ENCODE measurements around the gene DDX39A.
"Not testable (repeated sequence)": the region's sequence is repeated elsewhere in the genome, so short reads cannot be mapped to it uniquely, and the experiment has no call there.

DDX39A gene

DNA sequence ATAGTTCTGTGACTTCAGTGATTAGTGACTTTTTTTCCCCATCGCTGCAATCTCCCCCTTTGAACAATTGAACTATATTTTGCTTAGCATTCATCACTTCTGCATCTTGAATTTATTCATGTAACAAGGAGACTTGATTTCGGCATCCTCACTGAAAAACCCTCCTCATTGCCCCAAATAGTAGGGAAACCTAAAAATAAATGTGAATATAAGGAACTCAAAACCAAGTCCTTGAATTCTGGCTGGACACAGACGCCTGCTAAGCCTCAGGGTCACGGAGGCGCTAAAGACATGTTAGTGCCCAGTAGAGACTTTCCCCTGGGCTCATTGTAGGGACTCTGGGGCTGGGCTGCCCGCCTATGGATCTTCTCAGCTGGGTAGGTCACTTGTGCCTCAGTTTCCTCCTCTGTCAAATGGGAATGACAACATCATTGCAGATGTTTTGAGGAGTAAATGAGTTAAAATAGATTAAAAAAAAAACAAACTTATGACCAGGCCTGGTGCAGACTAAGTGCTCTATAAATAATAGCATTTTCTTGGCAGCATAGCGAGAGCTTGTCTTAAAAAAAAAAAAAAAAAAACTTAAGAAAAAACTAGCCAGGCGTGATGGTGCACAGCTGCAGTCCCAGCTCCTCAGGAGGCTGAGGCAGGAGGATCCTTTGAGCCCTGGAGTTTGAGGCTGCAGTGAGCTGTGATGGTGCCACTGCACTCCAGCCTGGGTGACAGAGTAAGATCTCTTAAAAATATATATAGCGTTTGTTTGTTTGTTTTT lies 39.7 kb downstream of the DDX39A start:
- Histone ChIP-seq H3K27me3 (ENCODE audit: insufficient read depth, low read length) (peaks cover 11% of the 10 kb centered on the region), H3K4me3 (ENCODE audit: low read length) (no peak overlapping the region), H3K9me3 (ENCODE audit: low read length) (no peaks in the 10 kb centered on the region), H2AFZ (ENCODE audit: low read depth, low read length) (no peak overlapping the region), H3K36me3 (ENCODE audit: insufficient read depth, low read length) (no peaks in the 10 kb centered on the region), H3K4me1 (ENCODE audit: insufficient read depth, low read length) (peaks cover 16% of the 10 kb centered on the region)

- Histone ChIP-seq H3K9me3 (ENCODE audit: low read length) (no peaks in the 10 kb centered on the region), H3K27me3 (ENCODE audit: insufficient read depth, low read length) (peaks cover 7% of the 10 kb centered on the region), H2AFZ (ENCODE audit: low read depth, low read length) (no peak overlapping the region), H3K4me1 (ENCODE audit: insufficient read depth, low read length) (peaks cover 16% of the 10 kb centered on the region), H3K4me3 (ENCODE audit: low read length) (no peak overlapping the region), H3K36me3 (ENCODE audit: insufficient read depth, low read length) (no peaks in the 10 kb centered on the region)
These were observed 40.3 kb downstream of the DDX39A start for GRCh38 chr19:14378890-14379289.

- peaks cover 2% of the 10 kb centered on the region for H3K27me3 ChIP-seq (ENCODE audit: insufficient read depth, low read length)
- no peak overlapping the region for H2AFZ ChIP-seq (ENCODE audit: low read depth, low read length)
- H3K4me1 ChIP-seq (ENCODE audit: insufficient read depth, low read length) = peaks cover 16% of the 10 kb centered on the region
- no peaks in the 10 kb centered on the region for H3K36me3 ChIP-seq (ENCODE audit: insufficient read depth, low read length)
- no peaks in the 10 kb centered on the region for H3K9me3 ChIP-seq (ENCODE audit: low read length)
- no peak overlapping the region for H3K4me3 ChIP-seq (ENCODE audit: low read length)
These were observed 41.2 kb downstream of the DDX39A start for GRCh38 chr19:14377883-14378328.

DNA sequence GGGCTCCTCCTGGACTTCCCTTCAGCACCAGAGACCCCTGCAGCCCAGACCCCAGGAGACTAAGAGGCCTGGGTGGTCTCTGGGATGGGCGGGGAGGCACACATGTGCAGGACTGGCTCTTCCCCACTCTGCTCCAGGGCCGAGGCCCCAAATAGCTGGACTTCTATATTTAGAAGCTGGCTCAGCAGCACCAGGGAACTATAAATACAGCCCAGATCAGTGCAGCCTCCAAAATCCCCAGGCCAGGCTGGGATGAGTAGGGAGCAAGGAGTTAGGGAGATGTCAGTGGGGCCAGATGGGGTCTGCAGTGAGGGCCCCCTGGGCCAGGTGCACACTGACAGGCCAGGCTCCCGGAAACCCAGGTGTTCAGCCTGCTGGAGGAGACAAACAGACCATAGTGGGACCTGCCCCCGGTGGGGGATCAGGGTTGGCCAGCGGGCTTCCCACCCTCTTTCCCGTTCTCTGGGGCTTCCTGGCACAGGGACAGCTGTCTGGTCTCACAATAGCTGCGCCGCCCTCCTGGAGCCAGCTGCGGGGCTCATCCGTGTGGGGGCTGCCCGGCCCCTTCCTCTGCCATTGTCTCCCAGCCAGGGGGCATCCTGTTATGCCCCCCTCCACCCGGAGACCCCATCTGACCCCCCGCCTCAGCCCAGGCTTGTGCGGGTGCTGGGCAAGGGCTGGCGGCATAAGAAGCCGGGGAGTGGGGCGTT lies 43.4 kb downstream of the DDX39A start:
- Histone ChIP-seq H3K4me3 (ENCODE audit: low read length) (no peak overlapping the region), H2AFZ (ENCODE audit: low read depth, low read length) (no peak overlapping the region), H3K9me3 (ENCODE audit: low read length) (no peaks in the 10 kb centered on the region), H3K27me3 (ENCODE audit: insufficient read depth, low read length) (no peaks in the 10 kb centered on the region), H3K36me3 (ENCODE audit: insufficient read depth, low read length) (no peaks in the 10 kb centered on the region), H3K4me1 (ENCODE audit: insufficient read depth, low read length) (peaks cover 9% of the 10 kb centered on the region)

- Histone ChIP-seq H2AFZ (ENCODE audit: low read depth, low read length) (no peak overlapping the region), H3K4me1 (ENCODE audit: insufficient read depth, low read length) (peaks cover 12% of the 10 kb centered on the region), H3K27me3 (ENCODE audit: insufficient read depth, low read length) (no peaks in the 10 kb centered on the region), H3K4me3 (ENCODE audit: low read length) (no peak overlapping the region), H3K9me3 (ENCODE audit: low read length) (no peaks in the 10 kb centered on the region), H3K36me3 (ENCODE audit: insufficient read depth, low read length) (no peaks in the 10 kb centered on the region)
These were observed 44.0 kb downstream of the DDX39A start for GRCh38 chr19:14375055-14375581.

DNA sequence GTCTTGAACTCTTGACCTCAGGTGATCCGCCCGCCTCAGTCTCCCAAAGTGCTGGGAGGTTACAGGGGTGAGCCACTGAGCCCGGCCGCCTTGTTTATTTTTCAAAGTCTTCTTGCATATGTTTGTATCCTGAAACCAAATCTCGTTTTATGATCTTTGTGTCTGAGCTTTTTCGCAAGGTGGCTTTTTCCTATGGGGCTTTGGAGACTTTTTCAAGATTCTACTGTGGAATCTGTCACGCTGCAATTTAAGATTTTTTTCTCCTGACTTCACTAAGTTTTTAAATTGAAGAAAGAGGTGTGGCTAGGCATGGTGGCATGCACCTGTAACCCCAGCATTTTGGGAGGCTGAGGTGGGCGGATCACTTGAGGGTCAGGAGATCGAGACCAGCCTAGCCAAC lies 44.8 kb downstream of the DDX39A start:
- not testable (repeated sequence) for H2AFZ ChIP-seq (ENCODE audit: low read depth, low read length); H3K27me3 ChIP-seq (ENCODE audit: insufficient read depth, low read length); H3K4me3 ChIP-seq (ENCODE audit: low read length); H3K36me3 ChIP-seq (ENCODE audit: insufficient read depth, low read length); H3K9me3 ChIP-seq (ENCODE audit: low read length)
- H3K4me1 ChIP-seq (ENCODE audit: insufficient read depth, low read length) = peaks cover 20% of the 10 kb centered on the region

- not testable (repeated sequence) for H3K9me3 ChIP-seq (ENCODE audit: low read length); H3K4me3 ChIP-seq (ENCODE audit: low read length); H3K27me3 ChIP-seq (ENCODE audit: insufficient read depth, low read length); H3K36me3 ChIP-seq (ENCODE audit: insufficient read depth, low read length); H2AFZ ChIP-seq (ENCODE audit: low read depth, low read length)
- peaks cover 12% of the 10 kb centered on the region for H3K4me1 ChIP-seq (ENCODE audit: insufficient read depth, low read length)
These were observed 46.6 kb downstream of the DDX39A start for GRCh38 chr19:14372384-14373077.

DNA sequence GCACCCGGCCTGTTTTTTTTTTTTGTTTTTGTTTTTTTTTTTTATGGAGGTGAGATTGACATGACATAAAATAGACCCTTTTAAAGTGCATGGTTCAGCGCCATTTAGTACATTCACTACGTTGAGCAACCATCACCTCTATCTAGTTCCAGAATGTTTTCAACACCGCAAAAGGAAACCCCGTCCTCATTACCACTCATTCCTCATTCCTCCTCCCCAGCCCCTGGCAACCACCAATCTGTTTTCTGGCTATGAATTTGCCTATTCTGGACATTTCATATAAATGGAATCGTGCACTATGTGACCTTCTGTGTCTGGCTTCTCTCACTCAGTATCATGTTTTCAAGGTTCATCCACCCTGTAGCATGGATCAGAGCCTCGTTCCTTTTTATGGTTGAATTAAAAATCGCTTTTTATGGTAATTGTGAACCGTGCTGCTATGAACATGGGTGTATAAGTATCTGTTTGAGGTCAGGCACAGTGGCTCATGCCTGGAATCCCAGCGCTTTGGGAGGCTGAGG lies 47.8 kb downstream of the DDX39A start:
- Histone ChIP-seq H3K4me1 (ENCODE audit: insufficient read depth, low read length) (peaks cover 12% of the 10 kb centered on the region), H3K36me3 (ENCODE audit: insufficient read depth, low read length) (no peaks in the 10 kb centered on the region), H3K27me3 (ENCODE audit: insufficient read depth, low read length) (no peaks in the 10 kb centered on the region), H3K9me3 (ENCODE audit: low read length) (no peaks in the 10 kb centered on the region), H2AFZ (ENCODE audit: low read depth, low read length) (no peak overlapping the region), H3K4me3 (ENCODE audit: low read length) (no peak overlapping the region)

DNA sequence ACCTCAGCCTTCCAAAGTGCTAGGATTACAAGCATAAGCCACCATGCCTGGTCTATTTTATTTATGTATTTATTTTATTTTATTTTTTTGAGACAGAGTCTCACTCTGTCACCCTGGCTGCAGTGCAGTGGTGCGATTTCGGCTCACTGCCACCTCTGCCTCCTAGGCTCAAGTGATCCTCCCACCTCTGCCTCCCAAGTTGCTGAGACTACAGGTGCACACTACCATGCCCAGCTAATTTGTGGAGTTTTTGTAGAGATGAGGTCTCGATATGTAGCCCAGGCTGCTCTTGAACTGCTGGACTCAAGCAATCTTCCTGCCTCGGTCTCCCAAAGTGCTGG lies 48.2 kb downstream of the DDX39A start:
- no peak overlapping the region for H2AFZ ChIP-seq (ENCODE audit: low read depth, low read length)
- H3K36me3 ChIP-seq (ENCODE audit: insufficient read depth, low read length) = no peaks in the 10 kb centered on the region
- no peaks in the 10 kb centered on the region for H3K9me3 ChIP-seq (ENCODE audit: low read length)
- no peak overlapping the region for H3K4me3 ChIP-seq (ENCODE audit: low read length)
- peaks cover 12% of the 10 kb centered on the region for H3K4me1 ChIP-seq (ENCODE audit: insufficient read depth, low read length)
- H3K27me3 ChIP-seq (ENCODE audit: insufficient read depth, low read length) = no peaks in the 10 kb centered on the region

GRCh38 chr19:14370169-14370939 lies 48.8 kb downstream of the DDX39A start:
- H3K4me1 ChIP-seq (ENCODE audit: insufficient read depth, low read length) = peaks cover 12% of the 10 kb centered on the region
- no peaks in the 10 kb centered on the region for H3K36me3 ChIP-seq (ENCODE audit: insufficient read depth, low read length)
- no peaks in the 10 kb centered on the region for H3K27me3 ChIP-seq (ENCODE audit: insufficient read depth, low read length)
- no peaks in the 10 kb centered on the region for H3K9me3 ChIP-seq (ENCODE audit: low read length)
- no peak overlapping the region for H3K4me3 ChIP-seq (ENCODE audit: low read length)
- peak overlapping the region; percentile 91 for H2AFZ ChIP-seq (ENCODE audit: low read depth, low read length)

- no peaks in the 10 kb centered on the region for H3K36me3 ChIP-seq (ENCODE audit: insufficient read depth, low read length)
- peak overlapping the region; percentile 15 for H3K4me3 ChIP-seq (ENCODE audit: low read length)
- H3K4me1 ChIP-seq (ENCODE audit: insufficient read depth, low read length) = peaks cover 12% of the 10 kb centered on the region
- no peaks in the 10 kb centered on the region for H3K9me3 ChIP-seq (ENCODE audit: low read length)
- no peaks in the 10 kb centered on the region for H3K27me3 ChIP-seq (ENCODE audit: insufficient read depth, low read length)
- peak overlapping the region; percentile 91 for H2AFZ ChIP-seq (ENCODE audit: low read depth, low read length)
These were observed 49.6 kb downstream of the DDX39A start for GRCh38 chr19:14369399-14370168.

DNA sequence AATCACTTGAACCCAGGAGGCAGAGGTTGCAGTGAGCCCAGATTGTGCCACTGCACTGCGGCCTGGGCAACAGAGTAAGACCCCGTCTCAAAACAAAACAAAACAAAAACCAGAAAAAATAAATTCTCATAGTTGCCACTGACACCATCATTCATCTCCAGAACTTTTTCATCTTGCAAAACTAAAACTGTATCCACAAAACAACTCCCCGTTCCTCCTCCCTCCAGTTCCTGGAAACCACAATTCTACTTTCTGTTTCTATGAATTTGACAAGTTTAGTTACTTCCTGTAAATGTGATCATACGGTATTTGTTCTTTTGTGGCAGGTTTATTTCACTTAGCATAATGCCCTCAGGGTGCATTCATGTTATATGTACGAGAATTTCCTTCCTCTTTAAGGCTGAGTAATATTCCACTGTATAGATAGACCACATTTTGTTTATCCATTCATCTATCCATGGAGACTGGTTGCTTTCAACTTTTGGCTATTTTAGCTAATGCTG lies 51.1 kb downstream of the DDX39A start:
- H3K36me3 ChIP-seq (ENCODE audit: insufficient read depth, low read length) = no peaks in the 10 kb centered on the region
- no peak overlapping the region for H2AFZ ChIP-seq (ENCODE audit: low read depth, low read length)
- H3K4me3 ChIP-seq (ENCODE audit: low read length) = no peak overlapping the region
- no peaks in the 10 kb centered on the region for H3K27me3 ChIP-seq (ENCODE audit: insufficient read depth, low read length)
- peaks cover 12% of the 10 kb centered on the region for H3K4me1 ChIP-seq (ENCODE audit: insufficient read depth, low read length)
- H3K9me3 ChIP-seq (ENCODE audit: low read length) = no peaks in the 10 kb centered on the region
